DMS53 (cell line): ENCODE measurements around the gene LATS1.
A peak's percentile ranks its signal among the peaks of the same experiment; 100 is the strongest.
"Not testable (repeated sequence)": the region's sequence is repeated elsewhere in the genome, so short reads cannot be mapped to it uniquely, and the experiment has no call there.

Source experiments
- DNase-seq: peaks from one replicate; lab custom pipeline; 2025; lab: John Stamatoyannopoulos, UW

The LATS1 gene

DNA sequence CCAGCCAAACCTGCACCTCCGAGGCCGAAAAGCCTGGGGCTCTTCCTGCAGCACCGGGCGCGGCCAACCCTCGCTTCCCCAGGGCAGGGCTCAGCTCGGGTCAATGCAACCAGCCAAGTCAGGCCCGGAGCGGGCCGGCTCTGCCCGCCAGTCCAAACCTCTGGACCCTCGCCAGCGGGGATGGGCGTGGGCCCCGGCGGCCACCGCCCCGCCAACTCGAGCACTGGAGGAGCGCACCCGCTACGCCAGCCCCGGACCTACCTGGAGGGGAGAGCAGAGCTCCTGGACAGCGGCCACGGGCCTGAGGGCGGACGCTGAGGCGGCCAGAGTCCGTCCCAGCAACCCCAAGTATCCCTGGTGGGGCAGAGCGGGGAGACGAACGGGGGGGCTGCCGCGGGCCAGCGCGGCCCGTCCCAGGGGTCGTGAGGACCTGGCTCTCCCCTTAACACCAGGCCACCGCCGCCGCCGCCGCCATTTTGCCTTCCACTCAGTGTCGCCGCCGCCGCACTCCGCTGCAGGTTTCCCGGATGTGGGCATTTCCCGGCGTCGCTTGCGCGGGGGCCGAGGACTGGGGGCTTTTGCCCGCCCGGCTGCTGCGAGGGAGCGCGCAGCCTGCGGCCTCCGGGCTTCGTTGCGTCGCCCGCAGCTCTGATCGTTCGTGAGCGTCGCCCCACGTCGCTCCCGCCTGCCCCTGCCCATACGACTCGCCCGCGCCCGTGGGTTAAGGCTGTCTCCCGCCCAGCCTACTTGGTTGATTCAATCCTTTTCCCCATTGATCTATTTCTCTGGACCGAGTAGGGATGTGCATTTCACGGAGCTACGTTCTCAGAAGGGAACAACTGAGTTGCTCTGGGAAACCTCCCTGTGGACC lies at the start of gene LATS1:
TSS of gene LATS1 (minus strand) at position 514 of the 871 bp plus-strand sequence. CDS start 15,975 bp downstream, outside the sequence.
- peak; percentile 89 for DNase-seq

DNA sequence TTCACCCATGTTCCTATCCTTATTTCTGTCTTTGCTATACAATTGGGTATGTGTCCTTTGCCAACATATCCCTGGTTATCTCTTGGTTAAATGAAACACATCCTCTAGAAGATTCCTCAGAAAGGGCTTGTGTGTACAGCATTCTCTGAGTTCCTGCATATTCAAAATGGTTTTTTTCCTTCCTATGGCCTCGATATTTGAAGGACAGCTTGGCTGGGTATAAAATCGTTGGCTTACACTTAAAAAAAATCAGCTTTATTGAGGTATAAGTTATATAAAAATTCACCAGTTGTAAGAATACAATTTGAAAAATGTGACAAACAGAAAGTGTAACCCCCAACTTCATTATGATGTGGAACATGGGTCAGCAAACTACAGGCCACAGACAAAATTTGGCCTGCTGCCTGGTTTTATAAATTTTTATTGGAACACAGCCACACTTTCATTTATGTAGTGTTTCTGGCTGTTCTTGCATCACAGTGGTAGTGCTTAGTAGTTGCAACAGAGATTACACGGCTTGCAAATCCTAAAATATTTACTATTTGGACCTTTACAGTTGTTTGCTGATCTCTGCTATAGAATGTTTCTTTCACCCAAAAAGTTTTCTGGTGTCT lies 48.4 kb upstream of the LATS1 start:
- no peak for DNase-seq

DNA sequence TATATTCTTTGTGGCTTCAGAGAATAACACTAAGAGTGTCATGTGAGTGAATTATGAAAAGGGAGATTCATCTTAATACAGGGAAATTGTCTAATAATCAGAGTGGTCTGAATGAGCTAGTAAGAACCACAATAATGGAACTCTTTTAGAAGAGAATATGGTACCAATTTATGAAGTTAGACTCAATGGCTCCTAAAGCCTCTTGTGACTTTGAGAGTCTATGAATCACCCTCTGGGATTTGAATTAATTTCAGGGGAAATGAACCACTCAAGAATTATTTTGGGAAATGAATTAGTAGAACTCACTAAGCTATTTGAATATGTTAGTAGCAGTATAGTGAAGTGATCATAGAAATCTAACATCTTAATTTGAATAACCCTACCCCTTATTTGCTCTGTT lies 46.0 kb upstream of the LATS1 start:
- DNase-seq = no peak

DNA sequence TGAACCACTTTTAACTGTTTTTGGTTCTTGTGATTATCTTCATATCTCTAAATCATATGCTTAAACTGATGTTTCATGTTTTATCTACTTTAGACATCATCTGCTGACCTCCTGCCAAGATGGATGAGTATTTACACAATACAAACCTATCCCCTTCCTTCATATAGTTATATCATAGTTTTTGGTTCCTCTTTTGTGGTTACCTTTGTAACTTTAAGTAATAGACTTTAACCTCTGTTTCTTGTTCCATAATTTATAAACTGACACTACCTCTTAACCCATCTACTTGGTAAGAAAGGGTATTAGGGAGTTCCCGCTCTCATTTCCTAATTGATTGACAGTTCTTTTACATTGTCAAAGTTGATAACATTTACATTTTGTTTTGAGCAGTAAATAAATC lies 43.5 kb upstream of the LATS1 start:
- DNase-seq = no peak

DNA sequence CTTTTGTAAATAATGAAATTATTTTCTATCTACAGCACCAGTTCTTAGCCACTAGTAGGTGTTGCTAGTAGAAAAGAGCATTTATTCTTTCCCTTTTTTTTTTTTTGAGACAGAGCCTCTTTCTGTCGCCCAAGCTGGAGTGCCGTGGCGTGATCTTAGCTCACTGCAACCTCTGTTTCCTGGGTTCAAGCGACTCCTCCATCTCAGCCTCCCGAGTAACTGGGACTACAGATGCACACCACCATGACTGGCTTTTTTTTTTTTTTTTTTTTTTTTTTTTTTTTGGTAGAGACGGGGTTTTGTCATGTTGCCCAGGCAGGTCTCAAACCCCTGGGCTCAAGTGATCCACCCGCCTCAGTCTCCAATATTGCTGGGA lies 38.3 kb upstream of the LATS1 start:
- no peak for DNase-seq

DNA sequence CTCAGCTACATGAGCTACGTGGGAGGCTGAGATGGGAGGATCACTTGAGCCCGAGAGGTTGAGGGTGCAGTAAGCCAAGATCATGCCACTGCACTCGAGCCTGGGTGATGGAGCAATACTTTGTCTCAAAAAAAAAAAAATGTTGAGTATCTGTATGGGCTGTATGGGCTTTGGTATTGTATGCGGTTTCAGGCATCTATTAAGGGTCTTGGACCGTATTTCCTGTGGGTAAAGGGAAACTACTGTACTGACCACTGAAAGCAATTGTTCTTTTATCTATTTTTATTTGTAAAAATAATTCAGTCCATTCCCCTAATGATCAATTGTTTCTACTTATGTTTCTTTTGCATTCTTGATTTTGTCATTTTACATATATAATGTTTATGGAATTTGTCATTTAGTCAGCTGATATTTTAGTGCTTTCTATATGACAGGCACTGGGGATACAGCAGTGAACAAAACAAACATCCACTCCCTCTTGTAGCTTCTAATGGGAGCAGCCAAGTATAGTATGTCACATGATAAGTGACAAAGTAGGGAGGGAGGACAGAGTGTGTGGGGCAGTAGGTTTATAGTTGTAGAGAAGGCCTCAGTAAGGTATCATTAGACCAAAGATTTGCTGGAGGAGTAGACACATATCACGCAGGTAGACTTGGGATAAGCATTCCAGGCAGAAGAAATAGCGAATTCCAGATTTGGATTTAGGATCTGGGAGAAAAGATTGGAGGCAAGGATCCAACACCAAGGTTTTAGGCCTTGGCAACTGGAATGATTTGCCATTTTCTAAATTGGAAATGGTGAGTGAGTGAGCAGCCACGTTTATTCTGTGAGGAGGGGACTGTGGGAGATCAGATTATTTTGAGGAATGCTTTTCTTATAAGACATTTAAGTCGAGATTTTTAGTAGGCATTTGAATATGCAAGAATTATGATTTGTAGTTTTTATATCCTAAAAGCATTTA lies 37.7 kb upstream of the LATS1 start:
- peak; percentile 7 for DNase-seq

DNA sequence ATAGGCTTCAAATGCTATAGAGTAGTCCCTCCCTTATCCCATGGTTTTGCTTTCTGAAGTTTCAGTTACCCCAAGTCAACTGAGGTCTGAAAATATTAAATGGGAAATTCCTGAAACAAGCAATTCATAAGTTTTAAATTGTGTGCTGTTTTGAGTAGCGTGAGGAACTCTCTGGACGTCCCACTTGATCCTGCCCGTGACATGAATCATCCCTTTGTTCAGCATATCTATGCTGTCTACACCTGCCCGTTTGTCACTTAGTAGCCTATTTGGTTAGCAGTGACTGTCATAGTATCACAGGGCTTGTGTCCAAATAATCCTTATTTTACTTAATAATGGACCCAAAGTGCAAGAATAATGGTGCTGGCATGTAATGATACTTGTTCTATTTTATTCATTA lies 36.6 kb upstream of the LATS1 start:
- peak; percentile 71 for DNase-seq

DNA sequence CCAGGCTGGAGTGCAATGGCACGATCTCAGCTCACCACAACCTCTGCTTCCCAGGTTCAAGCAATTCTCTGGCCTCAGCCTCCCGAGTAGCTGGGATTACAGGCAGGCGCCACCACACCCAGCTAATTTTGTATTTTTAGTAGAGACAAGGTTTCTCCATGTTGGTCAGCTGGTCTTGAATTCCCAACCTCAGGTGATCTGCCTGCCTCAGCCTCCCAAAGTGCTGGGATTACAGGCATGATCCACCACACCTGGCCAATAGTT lies 35.4 kb upstream of the LATS1 start:
- not testable (repeated sequence) for DNase-seq

DNA sequence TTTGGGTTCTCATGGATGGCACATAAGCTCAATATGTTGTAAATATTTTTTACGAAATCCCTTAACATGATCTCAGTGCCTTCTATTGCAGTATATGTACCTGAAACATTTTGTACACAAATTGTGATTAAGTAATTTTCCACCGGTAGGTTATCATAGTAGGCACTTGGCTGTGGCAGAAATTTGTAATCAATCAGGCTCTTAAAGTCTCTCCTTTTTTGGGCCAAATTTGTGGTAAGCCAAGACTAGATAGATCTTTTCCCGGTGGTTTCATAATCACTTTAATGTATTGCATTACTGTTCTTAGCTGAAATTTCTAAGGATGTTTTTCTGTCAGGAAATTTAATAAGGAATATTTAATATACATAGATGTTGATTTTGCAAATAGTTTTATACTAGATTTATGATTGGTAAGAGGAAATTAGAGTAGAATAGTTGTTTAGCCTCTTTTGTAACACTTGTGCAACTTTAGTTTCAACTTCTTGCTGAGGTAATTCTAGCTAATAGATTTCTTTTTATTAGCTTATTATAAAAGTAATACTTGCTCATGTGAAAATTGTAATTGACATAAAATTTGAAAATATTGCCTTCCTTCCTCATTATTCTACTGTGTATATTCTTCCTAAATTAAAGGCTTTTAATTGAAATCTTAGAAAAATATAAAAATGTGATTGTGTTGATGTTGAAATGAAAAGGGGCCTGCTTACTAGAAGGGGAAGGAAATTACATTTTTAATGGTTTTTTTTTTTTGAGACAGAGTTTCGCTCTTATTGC lies 34.9 kb upstream of the LATS1 start:
- DNase-seq = no peak

DNA sequence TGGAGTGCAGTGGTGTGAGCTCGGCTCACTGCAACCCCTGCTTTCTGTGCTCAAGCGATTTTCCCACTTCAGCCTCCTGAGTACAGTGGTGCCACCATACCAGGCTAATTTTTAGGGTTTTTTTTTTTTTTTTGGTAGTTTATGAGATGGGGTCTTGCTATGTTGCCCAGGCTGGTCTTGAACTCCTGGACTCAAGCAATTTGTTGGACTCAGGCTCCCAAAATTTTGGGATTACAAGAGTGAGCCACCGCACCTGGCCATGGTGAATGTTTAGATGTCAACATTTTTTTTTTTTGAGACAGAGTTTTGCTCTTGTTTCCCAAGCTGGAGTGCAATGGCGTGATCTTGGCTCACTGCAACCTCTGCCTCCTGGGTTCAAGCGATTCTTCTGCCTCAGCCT lies 34.0 kb upstream of the LATS1 start:
- not testable (repeated sequence) for DNase-seq

DNA sequence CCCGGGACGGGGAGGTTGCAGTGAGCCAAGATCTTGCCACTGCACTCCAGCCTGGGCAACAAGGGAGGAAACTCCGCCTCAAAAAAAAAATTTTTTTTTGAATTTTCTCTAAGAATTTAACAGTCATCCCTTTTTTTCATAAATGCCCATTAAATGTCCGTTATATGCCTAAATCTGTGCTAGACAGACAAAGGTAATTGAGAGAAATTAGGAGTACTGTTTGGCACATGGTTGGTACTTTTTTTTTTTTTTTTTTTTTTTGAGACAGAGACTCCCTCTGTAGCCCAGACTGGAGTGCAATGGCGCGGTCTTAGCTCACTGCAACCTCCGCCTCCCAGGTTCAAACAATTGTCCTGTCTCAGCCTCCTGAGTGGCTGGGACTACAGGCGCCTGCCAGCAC lies 33.3 kb upstream of the LATS1 start:
- DNase-seq = no peak

DNA sequence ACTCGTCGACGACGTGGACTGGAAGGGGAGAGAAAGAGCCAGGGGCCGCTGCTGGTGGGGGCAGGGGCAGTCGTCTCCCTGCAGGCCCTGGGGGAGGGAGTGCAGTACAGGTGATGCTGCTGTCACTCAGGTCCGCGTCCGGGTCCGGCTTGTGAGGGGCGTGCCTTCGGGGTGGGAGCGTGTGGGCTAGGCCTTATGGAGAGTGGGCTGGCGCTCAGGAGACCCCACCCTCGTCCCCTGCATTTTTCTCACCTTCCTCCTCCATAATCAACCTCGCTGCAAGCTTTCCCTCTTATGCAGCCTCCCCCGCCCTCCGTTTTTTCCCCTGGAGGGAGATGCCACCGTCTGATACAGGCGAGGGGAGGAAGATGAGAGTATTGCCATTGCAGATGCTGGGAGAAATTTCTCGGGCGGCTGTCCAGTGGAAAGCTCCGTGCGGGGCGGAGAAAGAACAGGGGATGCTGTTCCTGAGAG lies 32.3 kb upstream of the LATS1 start:
- DNase-seq = peak; percentile 62

DNA sequence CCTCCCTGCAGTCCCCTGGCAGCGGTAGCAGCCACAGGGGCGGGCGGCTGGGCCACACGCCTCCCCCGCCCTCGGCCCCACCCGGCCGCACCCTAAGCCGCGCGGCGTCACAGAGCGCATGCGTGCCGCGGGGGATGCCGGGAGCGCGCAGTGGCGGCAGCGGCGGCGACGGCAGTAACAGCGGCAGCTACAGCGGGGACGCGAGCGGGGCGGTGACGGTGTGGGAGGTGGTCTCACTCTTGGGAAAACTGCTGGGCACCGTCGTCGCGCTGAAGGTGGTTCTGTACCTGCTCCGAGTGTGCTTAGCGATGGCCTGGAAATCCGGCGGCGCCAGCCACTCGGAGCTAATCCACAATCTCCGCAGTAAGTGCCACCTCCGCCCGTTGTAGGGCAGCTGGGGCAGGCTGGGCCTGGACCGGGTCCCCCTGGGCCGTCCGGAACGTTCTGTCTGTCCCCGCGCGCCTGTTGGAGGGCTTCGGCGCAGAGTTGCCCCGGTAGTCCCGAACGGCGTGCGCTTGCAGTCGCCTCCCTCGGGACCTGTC lies 31.8 kb upstream of the LATS1 start, which contains the start of gene PCMT1:
TSS of gene PCMT1 (plus strand) at position 148 of the 542 bp plus-strand sequence. CDS start at position 309, 161 bp downstream.
- DNase-seq = peak; percentile 93

DNA sequence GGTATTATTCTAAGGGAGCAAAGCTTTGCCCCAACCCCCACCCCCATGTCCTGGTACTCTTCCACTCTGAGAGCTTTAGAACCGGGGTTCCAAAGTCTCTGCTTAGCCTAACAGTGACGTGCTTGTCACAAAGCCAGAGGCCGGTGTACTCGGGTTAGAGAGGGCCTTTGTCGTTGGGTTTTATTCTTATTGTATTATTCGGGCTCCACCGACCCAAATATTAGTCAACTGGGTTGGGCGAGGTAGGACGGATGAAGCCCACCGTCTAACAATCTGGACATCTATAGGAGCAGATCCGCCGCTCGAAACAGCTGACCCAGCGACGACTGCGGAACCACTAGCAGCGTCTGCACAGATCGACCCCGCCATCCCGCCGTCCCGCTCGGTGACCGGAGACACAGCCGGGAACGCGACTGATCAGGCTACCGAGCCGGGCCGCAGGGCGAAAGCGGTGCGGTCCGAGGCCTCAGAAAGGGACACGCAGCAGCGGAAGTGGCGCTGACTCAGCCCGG lies 31.2 kb upstream of the LATS1 start:
- DNase-seq = not testable (repeated sequence)

DNA sequence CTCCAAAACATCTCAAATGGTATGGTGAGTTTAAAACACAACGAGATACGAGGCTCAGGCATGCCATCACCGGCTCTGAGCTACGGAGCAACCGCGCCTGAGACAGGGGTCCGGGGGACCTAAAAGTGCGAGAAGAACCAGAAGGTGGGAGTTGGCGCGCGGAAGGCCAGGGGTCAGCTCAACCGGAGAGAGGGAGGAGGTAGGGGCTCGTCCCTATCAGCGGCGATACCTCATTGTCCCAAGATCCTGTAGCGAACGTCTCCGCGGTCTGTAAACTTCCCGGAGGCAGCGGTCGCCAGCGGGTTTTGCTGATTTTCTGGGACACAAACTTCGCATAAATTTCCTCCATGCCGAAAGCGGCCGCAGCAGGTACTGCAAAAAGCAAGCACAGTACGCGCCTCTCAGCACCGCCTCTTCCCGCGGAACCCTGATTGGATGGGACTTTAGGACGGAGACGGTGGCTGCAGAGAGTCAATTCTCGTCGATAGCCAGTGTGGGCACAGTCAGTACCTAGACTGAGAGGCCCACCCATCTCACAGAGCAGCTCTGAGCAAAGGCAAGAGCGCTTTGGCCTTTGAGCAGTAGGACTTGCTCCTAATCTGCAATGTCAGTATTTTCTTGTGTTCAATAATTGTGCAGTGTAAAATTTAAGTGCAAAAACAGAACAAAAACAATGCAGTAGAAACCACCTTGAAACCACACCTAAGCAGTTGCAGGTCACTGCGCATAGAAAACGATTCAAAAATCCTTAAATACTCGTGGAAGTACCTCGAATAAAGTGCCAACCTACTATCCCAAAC lies 28.4 kb upstream of the LATS1 start, which contains the start of gene NUP43:
TSS of gene NUP43 (minus strand) at position 383 of the 800 bp plus-strand sequence. CDS start at position 349, 34 bp downstream.
- DNase-seq = peak; percentile 95

DNA sequence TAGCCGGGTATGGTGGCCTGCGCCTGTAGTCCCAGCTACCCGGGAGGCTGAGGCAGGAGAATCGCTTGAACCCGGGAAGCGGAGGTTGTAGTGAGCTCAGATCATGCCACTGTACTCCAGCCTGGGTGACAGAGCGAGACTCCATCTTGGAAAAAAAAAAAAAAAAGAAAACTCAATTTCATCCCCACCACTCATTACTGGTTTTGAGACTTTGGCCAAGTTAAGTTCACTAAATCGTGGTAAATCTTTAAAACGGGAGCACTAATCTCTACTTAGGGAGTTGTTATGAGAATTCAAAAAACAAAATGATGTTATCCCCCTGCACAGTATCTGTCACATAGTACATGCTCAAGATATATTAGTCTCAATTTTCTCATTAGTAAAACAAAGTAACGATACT lies 27.4 kb upstream of the LATS1 start:
- DNase-seq = not testable (repeated sequence)

DNA sequence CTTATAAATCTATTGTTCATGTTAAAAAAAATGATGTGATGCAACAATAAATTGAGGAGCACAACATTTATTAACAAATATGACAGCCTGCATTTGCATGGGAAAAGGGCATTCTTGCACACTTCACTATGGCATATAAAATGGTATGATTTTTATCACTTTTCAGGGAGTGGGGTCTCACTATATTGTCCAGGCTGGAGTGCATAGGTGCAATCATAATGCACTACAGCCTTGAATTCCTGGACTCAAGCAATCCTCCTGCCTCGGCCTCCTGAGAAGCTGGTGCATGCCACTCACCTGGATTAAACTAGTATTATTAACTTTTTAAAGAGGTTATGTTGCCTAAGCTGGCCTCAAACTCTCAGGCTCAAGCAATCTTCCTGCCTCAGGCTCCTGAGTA lies 17.0 kb upstream of the LATS1 start:
- no peak for DNase-seq

DNA sequence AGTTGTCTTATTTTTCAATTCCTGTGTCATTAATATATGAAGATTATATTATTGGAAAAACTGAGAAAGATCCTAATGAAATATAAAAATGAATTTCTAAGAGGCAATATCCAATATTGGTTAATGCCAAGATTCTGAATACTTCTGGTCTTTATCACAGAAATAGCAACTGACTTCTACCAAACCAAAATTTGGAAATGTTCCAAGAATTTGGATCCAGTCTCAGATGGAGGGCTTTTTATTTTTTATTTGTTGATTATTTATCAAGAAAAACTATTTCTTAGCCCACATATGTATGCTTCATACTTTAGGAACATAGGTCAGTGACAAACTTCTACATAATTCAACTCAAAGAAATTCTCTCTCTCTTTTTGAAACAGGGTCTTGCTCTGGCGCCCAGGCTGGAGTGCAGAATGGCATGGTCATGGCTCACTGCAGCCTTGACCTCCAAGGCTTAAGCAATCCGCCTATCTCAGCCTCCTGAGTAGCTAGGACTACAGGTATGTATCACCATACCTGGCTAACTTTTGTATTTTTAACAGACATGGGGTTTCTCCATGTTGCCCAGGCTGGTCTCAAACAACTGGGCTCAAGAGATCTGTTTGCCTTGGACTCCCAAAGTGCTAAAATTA lies 15.3 kb upstream of the LATS1 start:
- no peak for DNase-seq

DNA sequence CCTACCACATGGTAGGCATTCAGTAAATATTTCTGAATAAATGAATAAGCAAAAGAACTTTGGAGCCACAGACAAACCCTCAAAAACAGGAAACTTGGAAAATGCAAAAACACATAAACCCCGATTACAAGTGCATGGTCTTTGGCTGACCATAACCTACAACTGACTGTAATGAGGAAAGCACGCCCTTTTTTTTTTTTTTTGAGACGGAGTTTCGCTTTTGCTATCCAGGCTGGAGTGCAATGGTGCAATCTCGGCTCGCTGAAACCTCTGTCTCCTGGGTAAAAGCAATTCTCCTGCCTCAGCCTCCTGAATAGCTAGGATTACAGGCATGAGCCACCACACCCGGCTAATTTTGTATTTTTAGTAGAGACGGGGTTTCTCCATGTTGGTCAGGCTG lies 11.9 kb upstream of the LATS1 start:
- no peak for DNase-seq
